ENCODE measurements around the gene OBP2A.

GRCh38 chr9:135513351-135513846, 32.5 kb upstream of the OBP2A start:
- TF ChIP-seq, protein P1, sequence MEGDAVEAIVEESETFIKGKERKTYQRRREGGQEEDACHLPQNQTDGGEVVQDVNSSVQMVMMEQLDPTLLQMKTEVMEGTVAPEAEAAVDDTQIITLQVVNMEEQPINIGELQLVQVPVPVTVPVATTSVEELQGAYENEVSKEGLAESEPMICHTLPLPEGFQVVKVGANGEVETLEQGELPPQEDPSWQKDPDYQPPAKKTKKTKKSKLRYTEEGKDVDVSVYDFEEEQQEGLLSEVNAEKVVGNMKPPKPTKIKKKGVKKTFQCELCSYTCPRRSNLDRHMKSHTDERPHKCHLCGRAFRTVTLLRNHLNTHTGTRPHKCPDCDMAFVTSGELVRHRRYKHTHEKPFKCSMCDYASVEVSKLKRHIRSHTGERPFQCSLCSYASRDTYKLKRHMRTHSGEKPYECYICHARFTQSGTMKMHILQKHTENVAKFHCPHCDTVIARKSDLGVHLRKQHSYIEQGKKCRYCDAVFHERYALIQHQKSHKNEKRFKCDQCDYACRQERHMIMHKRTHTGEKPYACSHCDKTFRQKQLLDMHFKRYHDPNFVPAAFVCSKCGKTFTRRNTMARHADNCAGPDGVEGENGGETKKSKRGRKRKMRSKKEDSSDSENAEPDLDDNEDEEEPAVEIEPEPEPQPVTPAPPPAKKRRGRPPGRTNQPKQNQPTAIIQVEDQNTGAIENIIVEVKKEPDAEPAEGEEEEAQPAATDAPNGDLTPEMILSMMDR (IDR thresholded peaks at IDR 0.05): no peak
- TF ChIP-seq POLR2A (IDR thresholded peaks at IDR 0.05): no peak
- TF ChIP-seq POLR2AphosphoS5 (IDR thresholded peaks at IDR 0.05): no peak
